HG03108 (cell line): ENCODE data around the gene KCNK7.

Experiments
- ATAC-seq: cut with Tn5 transposase; IDR thresholded peaks from one replicate; pipeline ENCODE4 v1.9.1; 2021; ENCODE audit warnings: moderate library complexity; ENCODE audit not compliant: unreplicated experiment

Gene KCNK7

GRCh38 chr11:65611758-65612603 is 16.4 kb upstream of the KCNK7 start:
- no peak for ATAC-seq

- no peak for ATAC-seq
Observed at GRCh38 chr11:65611028-65611757, 15.6 kb upstream of the KCNK7 start.

- no peak for ATAC-seq
Observed at GRCh38 chr11:65610404-65610803, 14.8 kb upstream of the KCNK7 start.

GRCh38 chr11:65609665-65610064 is 14.1 kb upstream of the KCNK7 start:
- ATAC-seq, result no peak

- ATAC-seq, result no peak
Observed at GRCh38 chr11:65609229-65609628, 13.6 kb upstream of the KCNK7 start.

- no peak for ATAC-seq
Observed at GRCh38 chr11:65607614-65608426, 12.2 kb upstream of the KCNK7 start.

- no peak for ATAC-seq
Observed at GRCh38 chr11:65606876-65607613, 11.4 kb upstream of the KCNK7 start.

GRCh38 chr11:65604258-65604657 is 8.7 kb upstream of the KCNK7 start:
- no peak for ATAC-seq

- ATAC-seq, result no peak
Observed at GRCh38 chr11:65599955-65600246, 4.3 kb upstream of the KCNK7 start.

GRCh38 chr11:65599216-65599954 is 3.8 kb upstream of the KCNK7 start:
- no peak for ATAC-seq

- ATAC-seq, result no peak
Observed at GRCh38 chr11:65598258-65598699, 2.7 kb upstream of the KCNK7 start.

GRCh38 chr11:65596520-65596919 is 920 bp upstream of the KCNK7 start:
- ATAC-seq, result no peak

- no peak for ATAC-seq
Observed at GRCh38 chr11:65595131-65595530, 469 bp downstream of the KCNK7 start.

- ATAC-seq, result no peak
Observed at GRCh38 chr11:65593518-65594414, 1.8 kb downstream of the KCNK7 start.

GRCh38 chr11:65592858-65593517 is 2.6 kb downstream of the KCNK7 start:
- ATAC-seq, result no peak

- no peak for ATAC-seq
Observed at GRCh38 chr11:65591939-65592857, 3.4 kb downstream of the KCNK7 start.

- no peak for ATAC-seq
Observed at GRCh38 chr11:65590240-65590738, 5.3 kb downstream of the KCNK7 start.
